ENCODE results near the gene NHEJ1.
A peak's percentile ranks its signal among the peaks of the same experiment; 100 is the strongest.
"Not testable (repeated sequence)": the region's sequence is repeated elsewhere in the genome, so short reads cannot be mapped to it uniquely, and the experiment has no call there.

NHEJ1 gene

GRCh38 chr2:219160186-219161017, at the start of gene NHEJ1:
Gene NHEJ1 (minus strand): TSS chr2:219160815. CDS start chr2:219158362, 2,453 bp downstream.
- DNase-seq = peak; percentile 68 to 100 (median 93)

- DNase-seq = no peak
Measured at GRCh38 chr2:219209236-219210195, 48.9 kb upstream of the NHEJ1 start.

- peak in 1 of 56 donors; percentile 10 for DNase-seq
Measured at GRCh38 chr2:219207884-219208740, 47.5 kb upstream of the NHEJ1 start.

- DNase-seq = peak in 1 of 56 donors; percentile 78
Measured at GRCh38 chr2:219207134-219207883, 46.7 kb upstream of the NHEJ1 start.

- peak; percentile 54 to 97 (median 91) for DNase-seq
Measured at GRCh38 chr2:219206328-219207133, 45.9 kb upstream of the NHEJ1 start, which contains the start of gene ZFAND2B. Gene ZFAND2B (plus strand): TSS chr2:219206782. CDS start chr2:219206988, 206 bp downstream.

- no peak for DNase-seq
Measured at GRCh38 chr2:219205981-219206327, 45.3 kb upstream of the NHEJ1 start.

GRCh38 chr2:219205165-219205538, 44.5 kb upstream of the NHEJ1 start:
- no peak for DNase-seq

GRCh38 chr2:219204425-219205164, 44.0 kb upstream of the NHEJ1 start:
- DNase-seq = no peak

- not testable (repeated sequence) for DNase-seq
Measured at GRCh38 chr2:219201331-219201730, 40.7 kb upstream of the NHEJ1 start.

GRCh38 chr2:219200502-219201326, 40.1 kb upstream of the NHEJ1 start:
- DNase-seq = peak in 2 of 56 donors; percentile 2 to 11

- DNase-seq = no peak
Measured at GRCh38 chr2:219199470-219200211, 39.0 kb upstream of the NHEJ1 start.

- no peak for DNase-seq
Measured at GRCh38 chr2:219198974-219199373, 38.4 kb upstream of the NHEJ1 start.

- DNase-seq = no peak
Measured at GRCh38 chr2:219197388-219197787, 36.8 kb upstream of the NHEJ1 start.

- no peak for DNase-seq
Measured at GRCh38 chr2:219186754-219187456, 26.3 kb upstream of the NHEJ1 start.

- DNase-seq = no peak
Measured at GRCh38 chr2:219184121-219184520, 23.5 kb upstream of the NHEJ1 start.

GRCh38 chr2:219183151-219183772, 22.6 kb upstream of the NHEJ1 start:
- DNase-seq = no peak
